PC-9 (cell line): ENCODE results near the gene CLDN20.

Source experiments
- EZH2 ChIP-seq: fragments of 200-600 bp; sonication (generic); IDR thresholded peaks from 2 replicates; pipeline ENCODE4 v1.8.0; 2017; ENCODE audit warnings: antibody characterized with exemption, low read depth
- TF ChIP-seq, protein P1 (sequence below): fragments of 200-600 bp; sonication (generic); conservative IDR thresholded peaks from 2 replicates; pipeline ENCODE4 v1.6.1; 2017; ENCODE audit warnings: mixed run types, antibody characterized with exemption, mild to moderate bottlenecking, moderate library complexity

DNA sequence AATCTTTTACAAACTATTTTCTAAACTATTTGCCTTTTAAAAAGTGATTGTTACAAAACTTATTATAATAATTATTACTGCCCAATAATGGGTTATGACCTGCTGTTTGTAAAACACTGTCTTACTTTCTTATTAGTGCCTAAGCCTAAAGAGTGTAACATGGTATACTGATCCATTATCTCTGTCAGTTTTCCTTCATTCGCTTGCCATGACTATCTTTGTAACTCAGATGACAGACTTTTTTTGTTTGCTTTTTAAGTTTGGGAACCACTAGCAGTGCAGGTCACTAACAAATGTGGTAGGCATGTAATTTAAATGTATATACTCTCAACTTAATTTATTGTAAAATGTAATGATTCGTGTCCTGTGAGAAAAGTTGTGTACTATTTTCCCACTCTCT is 60.4 kb downstream of the CLDN20 start:
- TF ChIP-seq, protein P1, sequence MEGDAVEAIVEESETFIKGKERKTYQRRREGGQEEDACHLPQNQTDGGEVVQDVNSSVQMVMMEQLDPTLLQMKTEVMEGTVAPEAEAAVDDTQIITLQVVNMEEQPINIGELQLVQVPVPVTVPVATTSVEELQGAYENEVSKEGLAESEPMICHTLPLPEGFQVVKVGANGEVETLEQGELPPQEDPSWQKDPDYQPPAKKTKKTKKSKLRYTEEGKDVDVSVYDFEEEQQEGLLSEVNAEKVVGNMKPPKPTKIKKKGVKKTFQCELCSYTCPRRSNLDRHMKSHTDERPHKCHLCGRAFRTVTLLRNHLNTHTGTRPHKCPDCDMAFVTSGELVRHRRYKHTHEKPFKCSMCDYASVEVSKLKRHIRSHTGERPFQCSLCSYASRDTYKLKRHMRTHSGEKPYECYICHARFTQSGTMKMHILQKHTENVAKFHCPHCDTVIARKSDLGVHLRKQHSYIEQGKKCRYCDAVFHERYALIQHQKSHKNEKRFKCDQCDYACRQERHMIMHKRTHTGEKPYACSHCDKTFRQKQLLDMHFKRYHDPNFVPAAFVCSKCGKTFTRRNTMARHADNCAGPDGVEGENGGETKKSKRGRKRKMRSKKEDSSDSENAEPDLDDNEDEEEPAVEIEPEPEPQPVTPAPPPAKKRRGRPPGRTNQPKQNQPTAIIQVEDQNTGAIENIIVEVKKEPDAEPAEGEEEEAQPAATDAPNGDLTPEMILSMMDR = no peak
- TF ChIP-seq EZH2 = no peak
